GM21825 (cell line): Measurements from ENCODE around the gene SUPT20HL1.
"Not testable (repeated sequence)": the region's sequence is repeated elsewhere in the genome, so short reads cannot be mapped to it uniquely, and the experiment has no call there.

Experiments
- ATAC-seq: cut with Tn5 transposase; IDR thresholded peaks from one replicate; pipeline ENCODE4 v1.9.1; 2021; ENCODE audit warnings: mild to moderate bottlenecking, moderate library complexity; ENCODE audit not compliant: unreplicated experiment

The SUPT20HL1 gene

DNA sequence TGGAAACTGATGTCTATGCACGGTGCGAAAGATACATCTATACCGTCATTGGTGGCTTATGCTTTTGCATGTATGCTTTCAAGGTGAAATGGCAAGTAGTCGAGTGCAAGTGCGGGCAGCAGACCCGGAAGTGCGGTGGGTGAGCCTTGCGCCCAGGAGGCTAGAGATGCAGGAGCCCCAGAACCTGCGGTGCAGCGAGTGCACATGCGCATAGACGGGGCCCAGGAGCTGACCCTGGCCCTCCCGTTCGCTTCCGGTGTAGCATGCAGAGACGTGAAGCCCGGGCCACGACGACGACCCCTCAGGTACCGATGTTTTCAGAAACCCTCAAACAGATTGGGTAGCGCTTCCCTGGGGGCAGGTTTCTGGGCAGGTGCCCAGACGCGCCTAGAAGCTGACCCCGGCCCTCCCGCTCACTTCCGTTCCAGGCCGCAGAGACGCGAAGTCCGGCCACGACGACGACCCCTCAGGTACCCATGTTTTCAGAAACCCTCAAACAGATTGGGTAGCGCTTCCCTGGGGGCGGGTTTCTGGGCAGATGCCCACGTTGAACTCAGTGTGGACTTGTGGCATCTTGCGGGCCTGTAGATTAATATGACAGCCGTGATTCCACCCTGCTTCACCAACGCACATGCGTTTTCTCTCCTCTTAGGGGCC lies 1.8 kb downstream of the SUPT20HL1 start:
- not testable (repeated sequence) for ATAC-seq

DNA sequence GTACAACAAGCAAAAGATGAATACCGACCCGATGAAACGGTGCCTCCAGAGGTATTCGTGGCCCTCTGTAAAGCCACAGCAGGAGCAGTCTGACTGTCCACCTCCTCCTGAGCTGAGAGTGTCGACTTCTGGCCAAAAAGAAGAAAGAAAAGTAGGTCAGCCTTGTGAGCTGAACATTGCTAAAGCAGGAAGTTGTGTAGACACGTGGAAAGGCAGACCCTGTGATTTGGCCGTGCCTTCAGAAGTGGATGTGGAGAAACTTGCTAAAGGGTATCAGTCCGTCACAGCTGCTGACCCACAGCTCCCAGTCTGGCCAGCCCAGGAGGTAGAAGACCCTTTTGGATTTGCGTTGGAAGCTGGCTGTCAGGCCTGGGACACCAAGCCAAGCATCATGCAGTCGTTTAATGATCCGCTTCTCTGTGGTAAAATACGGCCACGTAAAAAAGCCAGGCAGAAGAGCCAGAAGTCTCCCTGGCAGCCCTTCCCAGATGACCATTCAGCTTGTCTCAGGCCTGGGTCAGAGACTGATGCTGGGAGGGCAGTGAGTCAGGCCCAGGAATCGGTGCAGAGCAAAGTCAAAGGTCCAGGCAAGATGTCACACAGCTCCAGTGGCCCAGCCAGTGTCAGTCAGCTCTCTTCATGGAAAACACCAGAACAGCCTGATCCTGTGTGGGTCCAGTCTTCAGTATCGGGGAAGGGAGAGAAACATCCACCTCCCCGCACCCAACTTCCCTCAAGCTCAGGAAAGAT lies 3.2 kb downstream of the SUPT20HL1 start:
- not testable (repeated sequence) for ATAC-seq

DNA sequence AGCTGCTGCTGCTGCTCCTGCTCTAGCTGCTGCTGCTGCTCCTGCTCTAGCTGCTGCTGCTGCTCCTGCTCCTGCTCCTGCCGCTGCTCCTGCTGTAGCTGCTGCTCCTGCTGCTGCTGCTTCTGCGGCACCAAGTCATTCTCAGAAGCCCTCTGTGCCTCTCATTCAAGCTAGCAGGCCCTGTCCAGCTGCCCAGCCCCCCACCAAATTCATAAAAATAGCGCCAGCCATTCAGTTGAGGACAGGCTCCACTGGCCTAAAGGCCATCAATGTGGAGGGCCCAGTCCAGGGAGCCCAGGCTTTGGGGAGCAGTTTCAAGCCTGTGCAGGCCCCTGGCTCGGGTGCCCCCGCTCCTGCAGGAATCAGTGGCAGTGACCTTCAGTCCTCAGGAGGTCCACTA lies 3.9 kb downstream of the SUPT20HL1 start:
- ATAC-seq: no peak

DNA sequence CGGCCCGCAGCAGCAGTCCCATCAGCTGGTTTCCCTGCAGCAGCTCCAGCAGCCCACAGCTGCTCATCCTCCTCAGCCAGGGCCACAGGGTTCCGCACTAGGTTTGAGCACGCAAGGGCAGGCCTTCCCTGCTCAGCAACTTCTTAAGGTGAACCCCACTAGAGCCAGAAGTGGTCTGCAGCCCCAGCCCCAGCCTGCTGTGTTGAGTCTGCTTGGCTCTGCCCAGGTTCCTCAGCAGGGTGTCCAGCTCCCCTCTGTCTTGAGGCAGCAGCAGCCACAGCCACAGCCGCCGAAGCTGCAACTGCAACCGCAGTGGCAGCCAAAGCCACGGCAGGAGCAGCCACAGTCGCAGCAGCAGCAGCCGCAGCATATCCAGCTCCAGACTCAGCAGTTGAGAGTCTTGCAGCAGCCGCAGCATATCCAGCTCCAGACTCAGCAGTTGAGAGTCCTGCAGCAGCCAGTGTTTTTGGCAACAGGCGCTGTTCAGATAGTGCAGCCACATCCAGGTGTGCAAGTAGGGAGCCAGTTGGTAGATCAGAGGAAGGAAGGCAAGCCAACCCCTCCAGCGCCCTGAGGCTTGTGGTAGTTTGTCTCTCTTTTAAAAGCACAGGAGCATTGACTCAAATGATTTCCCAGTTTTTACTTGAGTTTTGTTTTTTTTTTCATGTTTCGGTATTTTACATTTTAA lies 4.6 kb downstream of the SUPT20HL1 start:
- no peak for ATAC-seq

DNA sequence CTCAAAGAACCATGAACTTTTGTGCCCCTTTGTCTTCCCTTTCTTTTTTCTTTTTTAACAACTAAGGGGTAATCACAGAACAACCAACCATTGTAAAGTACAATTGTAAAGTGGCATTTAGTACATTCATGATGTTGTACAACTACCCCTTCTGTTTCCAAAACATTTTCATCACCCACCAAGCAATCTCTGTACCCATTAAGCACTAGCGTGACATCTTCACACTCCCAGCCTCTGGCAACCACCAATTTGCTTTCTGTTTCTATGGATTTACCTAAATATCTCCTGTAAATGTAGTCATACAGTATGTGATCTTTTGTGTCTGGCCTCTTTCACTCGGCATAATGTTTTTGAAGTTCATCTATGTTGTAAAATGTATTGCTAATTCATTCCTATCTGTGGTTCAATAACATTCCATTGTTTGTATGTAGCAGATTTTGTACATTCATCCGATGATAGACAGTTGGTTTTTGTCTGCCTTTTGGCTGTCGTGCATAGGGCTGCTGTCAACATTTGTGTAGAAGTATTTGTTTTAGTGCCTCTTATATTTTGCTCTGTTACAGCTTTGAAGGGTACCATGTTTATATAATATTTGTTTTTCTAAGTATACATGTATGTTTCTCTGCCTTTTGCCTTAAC lies 6.4 kb downstream of the SUPT20HL1 start:
- ATAC-seq: not testable (repeated sequence)

DNA sequence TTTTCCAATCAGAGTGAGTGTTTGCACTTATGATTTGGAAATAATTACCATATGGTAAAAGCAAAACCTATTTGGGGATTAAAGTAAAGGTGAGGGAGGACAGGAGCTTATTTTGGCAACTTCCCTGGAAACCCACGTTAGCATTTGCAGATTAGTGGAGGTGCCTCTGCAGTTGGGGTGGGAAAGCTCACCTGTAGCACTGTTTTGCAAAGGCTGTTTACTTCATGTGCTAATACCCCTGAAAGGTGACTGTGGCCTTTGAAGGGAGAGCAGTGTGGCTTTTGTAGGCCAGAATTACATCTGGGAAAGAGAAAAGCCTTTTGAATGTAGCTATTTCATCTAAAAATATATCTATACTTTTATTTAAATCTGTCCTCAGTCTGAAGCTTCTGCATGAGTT lies 9.4 kb downstream of the SUPT20HL1 start:
- ATAC-seq: no peak

DNA sequence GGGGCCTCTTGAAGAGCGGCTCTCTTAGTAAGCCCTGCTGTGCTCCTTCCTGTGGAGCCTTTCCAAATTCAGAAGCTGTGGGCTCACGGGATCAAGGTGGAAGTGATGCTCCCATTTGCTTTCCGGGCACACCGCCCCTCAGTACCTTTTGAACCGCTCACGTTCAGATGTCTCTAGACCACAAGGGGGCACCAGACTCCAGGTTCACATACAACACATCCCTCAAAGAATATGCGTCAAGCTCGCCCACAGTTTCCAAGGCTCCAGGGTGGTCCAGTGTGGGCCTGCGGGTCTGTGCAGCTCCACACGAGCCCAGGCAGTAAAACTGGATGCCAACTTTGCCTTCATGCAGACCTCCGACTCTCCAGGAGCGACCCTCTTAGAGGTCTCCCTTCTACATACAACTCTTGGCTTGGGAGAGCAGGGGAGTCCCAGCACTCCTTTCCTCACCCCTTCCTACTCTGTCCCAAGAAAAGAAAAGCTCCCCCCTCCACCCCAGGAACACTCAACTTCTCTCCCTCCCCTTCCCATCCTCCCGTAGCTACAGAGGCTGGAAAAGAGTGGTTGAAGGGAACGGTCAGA lies 11.0 kb downstream of the SUPT20HL1 start:
- peak; percentile 70 for ATAC-seq

DNA sequence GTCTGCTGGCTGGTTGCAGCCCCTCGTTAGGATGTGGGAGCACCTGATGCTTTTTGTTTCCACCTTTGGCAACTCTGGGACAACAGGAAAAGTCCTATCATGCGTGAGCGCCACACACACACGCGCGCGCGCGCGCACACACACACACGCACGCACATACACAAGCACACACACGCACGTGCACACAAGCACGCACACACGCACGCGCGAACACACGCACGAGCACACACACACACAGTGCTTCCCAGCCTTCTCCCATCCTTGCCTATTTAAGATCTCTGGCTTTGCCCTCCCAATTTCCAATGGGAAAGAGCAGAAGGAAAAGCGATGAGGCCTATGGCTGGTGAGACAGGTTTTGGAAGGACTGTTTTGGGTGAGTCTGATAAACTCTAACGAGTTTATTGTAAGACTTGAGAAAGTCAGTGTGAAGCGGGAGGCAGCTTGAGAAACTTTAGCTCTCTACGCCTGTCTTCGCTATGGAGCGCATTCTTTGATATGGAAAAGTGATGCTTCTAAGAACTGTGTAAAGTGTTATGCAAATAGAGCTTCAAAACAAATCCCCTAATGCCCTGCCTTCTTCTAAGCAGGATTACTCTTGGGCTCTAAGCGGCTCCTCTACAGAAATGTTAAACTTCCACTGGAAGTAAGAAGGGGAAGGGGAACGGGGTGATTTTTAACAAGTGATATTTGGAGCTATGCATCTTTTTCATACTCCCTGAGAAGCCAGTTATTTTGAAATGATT lies 11.8 kb downstream of the SUPT20HL1 start:
- ATAC-seq: no peak

DNA sequence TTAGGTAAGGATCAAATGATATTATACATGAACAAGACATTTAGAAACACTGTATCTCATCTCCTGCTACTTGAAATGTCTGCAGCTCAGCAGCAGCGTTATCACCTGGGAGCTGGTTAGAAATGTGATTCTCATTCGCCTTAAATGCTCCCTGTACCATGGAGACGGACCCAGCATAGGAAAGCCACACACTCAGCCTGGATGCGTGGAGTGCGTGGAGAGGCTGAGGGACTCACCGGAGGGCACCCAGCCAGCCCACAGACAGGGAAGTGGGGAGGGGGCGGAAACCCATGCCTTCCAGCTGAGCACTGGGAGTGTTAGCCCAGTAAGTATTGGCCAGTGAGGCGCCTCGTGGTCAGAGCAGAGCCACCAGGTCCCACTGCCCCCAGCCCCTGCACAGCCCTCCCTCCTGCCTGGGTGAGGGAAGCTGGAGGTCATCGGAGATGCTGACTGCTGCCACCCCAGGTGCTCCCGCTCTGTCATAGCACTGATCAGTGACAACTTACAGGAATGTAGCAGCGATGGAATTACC lies 15.2 kb downstream of the SUPT20HL1 start:
- ATAC-seq: no peak

DNA sequence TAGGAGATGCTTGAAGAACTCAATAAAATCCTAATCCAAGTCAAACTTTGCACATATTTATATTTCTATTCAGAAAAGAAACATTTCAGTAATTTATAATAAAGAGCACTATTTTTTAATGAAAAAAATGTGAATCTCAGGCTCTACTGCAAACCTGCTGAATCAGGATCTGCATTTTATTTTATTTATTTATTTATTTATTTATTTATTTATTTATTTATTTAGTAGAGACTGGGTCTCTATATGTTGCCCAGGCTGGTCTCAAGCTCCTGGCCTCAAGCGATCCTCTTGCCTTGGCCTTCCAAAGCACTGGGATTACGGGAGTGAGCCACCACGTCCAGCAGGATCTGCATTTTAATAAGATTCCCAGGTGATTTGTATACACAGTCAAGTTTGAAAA lies 16.0 kb downstream of the SUPT20HL1 start:
- no peak for ATAC-seq

DNA sequence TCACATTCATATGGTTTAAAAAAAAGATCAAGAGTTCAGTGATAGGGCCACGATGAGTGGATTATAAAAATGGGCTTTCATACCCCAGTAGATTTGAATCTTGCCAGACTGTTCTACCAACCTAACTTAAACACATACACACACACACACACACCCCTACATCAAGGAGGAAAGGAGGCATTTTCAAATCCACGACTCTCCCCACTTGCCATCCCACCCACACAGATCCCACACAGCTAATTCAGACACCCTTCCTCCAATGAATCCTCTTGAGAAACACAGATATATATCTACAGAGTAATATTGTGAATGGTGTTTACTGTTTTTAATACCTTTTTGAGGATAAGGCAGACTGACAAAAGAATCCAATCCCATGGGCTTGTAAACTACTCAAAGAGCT lies 16.8 kb downstream of the SUPT20HL1 start:
- ATAC-seq: no peak

DNA sequence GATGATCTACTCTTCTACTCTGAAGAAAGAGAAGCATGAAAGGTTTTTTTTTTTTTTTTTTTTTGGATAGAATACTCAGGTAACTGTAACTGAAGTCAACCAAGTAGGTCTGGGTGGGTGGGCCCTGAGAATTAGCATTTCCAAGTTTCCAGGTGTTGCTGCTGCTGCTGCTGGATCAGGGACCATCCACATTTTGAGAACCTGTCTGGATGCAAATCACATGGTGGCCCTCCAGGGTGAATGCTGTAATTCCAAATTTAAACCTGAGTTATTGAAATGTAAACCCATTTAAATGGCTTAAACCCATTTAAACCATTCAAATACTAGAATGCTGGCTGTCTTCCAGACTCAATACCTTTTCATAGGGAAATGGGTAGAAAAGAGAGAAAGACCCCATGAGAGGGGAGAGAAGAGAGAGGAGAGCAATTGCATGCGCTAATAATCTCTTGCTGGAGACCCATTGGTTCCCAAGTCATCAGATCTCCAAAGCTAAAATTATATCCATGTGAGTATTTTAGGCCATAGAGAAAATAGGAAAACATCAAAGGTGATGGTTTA lies 17.6 kb downstream of the SUPT20HL1 start:
- no peak for ATAC-seq

DNA sequence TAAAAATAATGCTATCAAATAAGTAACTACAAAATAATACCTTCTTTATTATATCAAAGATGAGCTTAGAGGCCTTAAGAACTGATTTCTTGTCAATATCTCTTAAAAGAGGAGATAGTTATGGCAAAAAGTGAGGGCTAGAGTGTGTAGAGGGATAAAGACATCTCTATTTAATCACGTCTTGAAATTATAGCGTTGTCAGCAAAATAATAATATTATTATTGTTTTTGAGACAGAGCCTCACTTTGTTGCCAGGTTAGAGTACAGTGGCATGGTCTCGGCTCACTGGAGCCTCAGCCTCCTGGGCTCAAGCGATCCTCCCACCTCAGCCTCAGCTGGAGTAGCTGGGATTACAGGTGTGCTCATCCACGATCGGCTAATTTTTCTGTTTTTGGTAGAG lies 18.3 kb downstream of the SUPT20HL1 start:
- ATAC-seq: no peak

DNA sequence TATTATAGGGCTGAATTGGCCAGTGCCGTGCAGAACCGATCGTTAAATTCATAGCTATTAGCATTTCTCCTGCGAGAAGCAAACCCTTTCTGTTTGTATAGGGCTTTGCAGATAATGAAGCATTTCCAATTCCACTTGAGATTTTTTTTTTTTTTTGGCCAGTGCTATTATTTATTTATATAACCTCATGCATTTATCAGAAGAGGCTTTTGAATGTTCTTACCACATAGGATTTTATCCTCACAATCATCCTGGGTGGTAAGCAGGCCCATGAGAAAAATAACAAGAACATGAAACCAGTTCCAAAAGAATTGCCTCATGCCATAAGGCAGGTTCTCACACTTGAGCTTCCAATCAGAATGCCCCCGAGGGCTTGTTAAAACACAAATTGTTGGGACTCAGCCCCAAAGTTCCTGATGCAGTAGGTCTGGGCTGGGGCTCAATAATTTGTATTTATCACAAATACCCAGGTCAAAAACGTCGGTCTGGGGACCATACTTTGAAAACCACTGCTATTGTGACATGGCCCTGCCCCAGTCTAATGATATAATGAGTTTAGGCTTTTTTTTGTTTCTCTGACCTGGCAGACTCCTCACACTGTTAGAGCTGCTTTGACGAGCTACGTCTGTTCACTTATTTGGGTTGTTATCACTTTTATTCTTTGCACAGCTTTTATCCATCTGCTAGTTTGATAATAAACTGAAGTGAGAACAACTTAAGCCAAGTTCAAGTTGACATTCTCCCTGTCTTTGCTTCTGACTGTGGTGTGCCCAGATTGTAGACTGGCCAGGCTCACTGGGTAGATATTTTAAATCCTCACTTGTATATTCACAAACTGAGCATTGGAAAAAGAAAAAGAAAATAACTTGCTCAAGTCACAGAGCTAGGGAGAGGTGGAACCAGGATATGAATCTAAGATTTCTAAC lies 20.1 kb downstream of the SUPT20HL1 start:
- no peak for ATAC-seq

DNA sequence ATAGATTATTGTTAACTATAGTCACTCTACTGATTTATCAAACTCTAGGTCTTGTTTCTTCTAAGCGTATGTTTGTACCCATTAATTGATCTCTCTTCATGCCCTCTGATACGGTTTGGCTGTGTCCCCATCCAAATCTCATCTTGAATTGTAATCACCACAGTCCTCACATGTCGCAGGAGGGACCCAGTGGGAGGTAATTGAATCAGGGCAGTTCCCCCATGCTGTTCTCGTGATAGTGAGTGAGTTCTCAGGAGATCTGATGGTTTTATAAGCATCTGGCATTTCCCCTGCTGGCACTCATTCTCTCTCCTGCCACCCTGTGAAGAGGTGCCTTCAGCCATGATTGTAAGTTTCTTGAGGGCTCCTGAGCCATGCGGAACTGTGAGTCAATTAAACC lies 21.9 kb downstream of the SUPT20HL1 start:
- ATAC-seq: not testable (repeated sequence)

DNA sequence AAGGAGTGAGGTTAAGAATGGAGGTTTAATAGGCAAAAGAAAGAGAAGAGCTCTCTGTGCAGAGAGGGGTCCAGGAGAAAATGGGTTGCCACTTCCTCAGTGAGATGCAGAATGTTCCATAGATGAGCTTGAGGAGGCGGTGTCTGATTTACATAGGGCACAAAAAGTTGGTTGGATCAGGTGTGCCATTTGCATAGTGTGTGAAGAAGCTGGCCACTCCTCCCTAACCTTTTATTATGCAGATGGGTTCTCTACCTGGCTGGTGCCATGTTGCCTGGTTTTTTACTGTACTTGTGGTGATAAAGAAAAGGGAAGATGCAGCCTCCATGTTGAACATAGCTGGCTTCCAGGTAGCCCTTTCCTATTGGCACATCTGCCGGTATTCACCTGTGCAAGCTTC lies 27.3 kb downstream of the SUPT20HL1 start:
- ATAC-seq: no peak

DNA sequence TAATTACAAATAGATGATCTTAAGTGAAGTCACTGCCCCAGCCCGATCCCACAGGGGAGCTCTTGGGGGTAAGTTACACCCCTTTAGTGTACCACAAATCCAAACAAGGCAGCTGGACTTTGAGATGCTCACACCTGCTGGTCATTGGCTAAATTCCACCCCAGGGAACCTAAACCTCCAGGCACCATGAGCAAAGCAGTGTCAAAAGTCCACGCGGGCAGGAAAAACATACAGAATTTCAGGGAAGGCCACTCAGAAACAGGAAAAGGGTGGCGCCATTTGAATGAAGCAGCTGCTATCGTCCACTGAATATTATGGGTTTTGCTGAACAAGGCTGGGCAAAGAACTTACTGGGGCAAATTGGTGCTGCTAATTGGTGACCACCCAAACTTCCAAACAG lies 30.9 kb downstream of the SUPT20HL1 start:
- no peak for ATAC-seq

DNA sequence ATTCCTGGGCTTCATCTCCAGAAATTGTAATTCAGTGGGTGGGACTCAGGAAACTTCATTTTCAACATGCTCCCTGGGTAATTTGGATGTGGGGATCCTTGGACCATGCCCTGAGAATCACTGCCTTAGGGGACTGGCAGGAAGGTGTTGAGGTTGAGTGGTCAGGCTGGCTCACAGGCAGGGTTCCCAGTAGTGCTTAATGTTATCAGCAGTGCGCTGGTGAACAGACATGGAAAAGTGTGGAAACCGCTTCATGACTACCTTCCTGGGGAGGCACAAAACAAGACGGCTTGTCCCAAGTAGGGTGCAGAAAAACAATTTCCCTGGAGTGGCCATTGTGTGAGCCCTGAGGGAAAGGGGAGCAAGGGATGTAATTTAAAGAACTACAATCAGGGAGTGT lies 31.4 kb downstream of the SUPT20HL1 start:
- ATAC-seq: no peak

DNA sequence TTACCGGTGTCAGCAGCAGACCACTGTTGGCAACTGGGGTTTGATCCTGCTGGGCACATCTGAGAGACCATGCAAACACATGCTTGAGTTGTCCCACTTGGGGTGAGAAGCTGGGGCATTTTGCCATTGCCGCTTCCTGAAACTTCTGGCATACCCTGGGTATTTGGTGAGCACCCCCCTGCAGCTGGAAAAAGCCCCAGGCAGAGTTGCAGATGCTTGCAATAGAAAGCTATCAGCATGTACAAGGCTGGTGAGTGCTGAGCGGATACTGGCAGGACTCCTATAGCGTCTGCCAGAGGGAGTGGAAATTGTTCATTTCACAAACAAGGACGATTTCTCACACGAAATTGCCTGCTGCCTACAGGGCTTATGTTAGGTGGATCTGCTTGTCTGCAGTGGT lies 32.3 kb downstream of the SUPT20HL1 start:
- ATAC-seq: no peak
